AML-193 (cell line): ENCODE data around the gene L3MBTL4.
"Not testable (repeated sequence)": the region's sequence is repeated elsewhere in the genome, so short reads cannot be mapped to it uniquely, and the experiment has no call there.

Experiments used
- DNase-seq, 2 experiments: peaks; one replicate each; lab custom pipeline; 2025; lab: John Stamatoyannopoulos, UW

The L3MBTL4 gene

GRCh38 chr18:6406075-6406909 lies 8.4 kb downstream of the L3MBTL4 start:
- DNase-seq: peak; percentile 77 to 80

- no peak for DNase-seq
These were observed 9.3 kb downstream of the L3MBTL4 start for GRCh38 chr18:6405237-6406074.

DNA sequence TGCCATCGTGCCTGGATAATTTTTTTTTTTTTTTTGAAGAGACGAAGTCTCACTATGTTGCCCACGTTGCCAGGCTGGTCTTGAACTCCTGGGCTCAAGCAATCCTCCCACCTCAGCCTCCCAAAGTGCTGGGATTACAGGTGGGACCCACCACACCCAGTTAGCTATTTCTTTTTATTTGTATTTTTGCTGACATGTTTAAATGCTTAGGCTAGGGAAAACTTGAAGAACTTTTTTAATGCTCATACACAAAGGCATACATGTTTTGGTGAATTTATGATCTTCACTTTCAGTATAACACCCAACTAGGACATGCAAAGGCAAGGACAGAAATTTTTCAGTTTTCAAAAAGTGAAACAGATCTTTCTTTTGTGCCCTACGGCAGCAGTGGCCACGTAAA lies 9.9 kb downstream of the L3MBTL4 start:
- no peak for DNase-seq

- DNase-seq: no peak
These were observed 13.0 kb downstream of the L3MBTL4 start for GRCh38 chr18:6401687-6402086.

- peak; percentile 72 to 73 for DNase-seq
These were observed 14.9 kb downstream of the L3MBTL4 start for GRCh38 chr18:6399776-6400175.

DNA sequence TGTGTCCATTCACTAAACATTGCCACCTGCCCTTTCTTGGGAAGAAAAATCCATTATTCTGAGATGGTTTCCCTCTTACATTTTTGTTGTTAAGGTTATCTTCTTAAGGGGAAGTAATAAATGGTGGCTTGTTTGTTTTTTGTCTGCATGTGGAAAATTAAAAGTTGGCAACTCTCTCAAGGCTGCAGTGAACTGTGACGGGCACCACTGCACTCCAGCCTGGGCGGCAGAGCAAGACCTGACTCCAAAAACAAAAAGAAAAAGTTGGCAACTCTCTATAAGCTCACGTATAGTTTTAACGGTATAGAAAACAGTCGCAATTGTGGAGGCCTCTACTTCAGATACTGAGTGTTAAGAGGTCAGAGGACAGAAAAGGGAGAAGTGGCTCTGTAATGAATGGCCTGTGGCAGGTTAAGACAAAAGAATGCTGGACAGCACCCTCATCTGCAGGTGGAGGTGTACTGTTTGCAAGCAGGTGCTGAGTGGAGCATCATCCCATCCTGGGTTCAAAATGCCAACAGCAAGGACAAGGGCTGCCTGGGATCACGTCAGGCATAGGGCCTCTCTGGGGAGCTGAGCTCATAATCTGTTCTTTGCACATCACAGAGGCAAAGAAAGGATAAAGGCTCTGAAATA lies 16.7 kb downstream of the L3MBTL4 start:
- DNase-seq: no peak

- DNase-seq: no peak
These were observed 17.9 kb downstream of the L3MBTL4 start for GRCh38 chr18:6396847-6397246.

DNA sequence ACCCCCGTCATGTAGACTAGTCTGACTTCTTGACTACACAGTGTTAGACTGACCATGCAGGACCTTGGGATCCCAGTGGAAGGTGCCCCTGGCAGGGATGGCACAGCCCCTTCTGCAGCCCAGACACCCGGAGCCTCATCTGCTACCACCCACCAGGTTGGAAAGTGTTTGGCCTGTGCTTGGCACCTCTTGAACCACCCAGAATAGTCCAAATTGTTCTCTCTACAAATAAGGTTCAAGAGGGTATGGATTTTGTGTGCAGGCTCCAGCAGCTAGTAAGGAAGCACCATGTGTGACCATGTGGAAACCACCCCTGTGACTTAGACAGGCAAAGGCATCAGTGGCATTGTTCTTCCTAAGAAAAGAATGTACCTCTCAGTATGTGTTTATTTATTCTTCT lies 18.4 kb downstream of the L3MBTL4 start:
- DNase-seq: no peak

GRCh38 chr18:6389005-6389404 lies 25.7 kb downstream of the L3MBTL4 start:
- no peak for DNase-seq

- no peak for DNase-seq
These were observed 31.7 kb downstream of the L3MBTL4 start for GRCh38 chr18:6382963-6383362.

- not testable (repeated sequence) for DNase-seq
These were observed 37.2 kb downstream of the L3MBTL4 start for GRCh38 chr18:6377473-6377872.

- DNase-seq: no peak
These were observed 38.1 kb downstream of the L3MBTL4 start for GRCh38 chr18:6376433-6377229.

GRCh38 chr18:6374935-6375529 lies 39.7 kb downstream of the L3MBTL4 start:
- DNase-seq: no peak

DNA sequence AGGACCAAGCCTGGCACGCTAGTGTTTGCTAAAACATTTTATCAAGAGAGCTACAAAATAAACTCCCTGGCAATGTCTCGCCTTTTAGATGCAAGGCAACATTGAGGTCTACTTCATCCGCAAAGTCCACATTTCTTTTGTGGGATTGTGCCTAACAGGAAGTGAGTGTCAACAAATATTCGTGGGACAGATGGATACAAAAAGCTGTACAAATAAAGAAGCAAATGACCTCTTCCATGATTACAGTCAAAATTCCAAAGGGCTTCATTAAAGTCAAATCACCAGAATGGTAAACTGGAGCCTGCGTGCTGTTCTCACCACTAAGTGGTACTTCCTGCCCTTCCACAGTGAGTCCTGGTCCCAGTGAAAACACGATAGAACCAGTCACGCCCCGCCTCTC lies 40.4 kb downstream of the L3MBTL4 start:
- DNase-seq: no peak

DNA sequence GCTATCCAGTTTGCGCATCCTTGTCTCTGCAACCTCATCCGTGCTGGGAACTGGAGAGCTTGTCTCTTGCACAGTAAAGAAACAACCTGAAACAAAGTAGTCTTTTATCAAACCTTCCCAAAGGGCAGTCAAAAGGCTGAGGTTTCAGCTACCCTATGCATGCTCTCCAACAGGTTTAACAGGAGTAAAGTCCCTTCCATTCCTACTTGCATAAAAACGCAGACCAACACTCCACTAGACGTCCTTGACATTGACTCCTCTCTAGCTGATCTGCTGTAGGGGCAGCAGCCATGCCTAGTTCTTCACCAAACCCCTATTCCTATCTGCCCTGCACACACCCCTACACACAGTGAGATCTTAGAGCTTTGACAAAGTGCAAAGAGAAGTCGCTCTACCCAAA lies 41.5 kb downstream of the L3MBTL4 start:
- DNase-seq: no peak

- DNase-seq: no peak
These were observed 43.6 kb downstream of the L3MBTL4 start for GRCh38 chr18:6370886-6371635.

- DNase-seq: no peak
These were observed 44.3 kb downstream of the L3MBTL4 start for GRCh38 chr18:6370410-6370809.

GRCh38 chr18:6368017-6368416 lies 46.7 kb downstream of the L3MBTL4 start:
- no peak for DNase-seq

- no peak for DNase-seq
These were observed 47.5 kb downstream of the L3MBTL4 start for GRCh38 chr18:6367208-6367607.

DNA sequence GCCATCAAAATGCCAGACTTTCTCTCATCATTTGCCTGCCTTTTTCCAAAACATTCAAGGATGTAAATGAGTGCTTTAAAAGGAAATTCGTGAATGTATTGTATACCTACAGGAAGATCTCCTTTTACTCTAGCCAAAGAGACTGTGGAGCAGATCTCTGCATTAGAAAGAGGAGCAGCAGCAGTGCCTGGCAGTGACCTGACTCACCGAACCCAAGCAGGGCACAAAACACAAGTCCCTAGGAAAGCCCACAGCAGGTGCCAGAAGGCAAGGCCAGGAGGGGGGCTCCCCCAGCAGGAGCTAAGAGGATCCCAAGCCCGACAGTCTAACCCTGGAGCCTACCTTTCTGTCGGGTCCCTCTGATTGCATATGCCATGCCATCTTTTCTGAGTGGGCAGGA lies 47.9 kb downstream of the L3MBTL4 start:
- no peak for DNase-seq

- DNase-seq: no peak
These were observed 49.3 kb downstream of the L3MBTL4 start for GRCh38 chr18:6365385-6365784.
